Lung (tissue), 12 donors: Measurements from ENCODE around the gene RFX4. TPM values are rescaled to one million over a fixed set of nuclear protein-coding genes. Genes with fewer than 3 reads are reported as not detected.
"Not testable (repeated sequence)": the region's sequence is repeated elsewhere in the genome, so short reads cannot be mapped to it uniquely, and the experiment has no call there.

Experiments
- ATAC-seq: fragments of 200-7000 bp; cut with Tn5 transposase; one replicate; pipeline ENCODE4 v1.9.1; 2020; ENCODE audit warnings: moderate number of reproducible peaks; ENCODE audit not compliant: insufficient read depth, low FRiP score
- DNase-seq, 3 donors: peaks; one replicate each; pipeline ENCODE4 v3.0.0-alpha.2; 2013 to 2017
- H3K27ac ChIP-seq, 2 donors: one replicate each; pipeline ENCODE4 v1.5.1; 2013; ENCODE audit warnings: mild to moderate bottlenecking in 2 of 2, moderate library complexity in 2 of 2, control low read depth in 1 of 2, inconsistent platforms in 1 of 2, low read depth in 1 of 2, low read length in 1 of 2
- H3K27me3 ChIP-seq, 3 donors: one replicate each; pipeline ENCODE4 v1.5.1; 2013; ENCODE audit warnings: low read length in 2 of 3; ENCODE audit not compliant: control insufficient read depth in 3 of 3, insufficient read depth in 3 of 3
- H3K36me3 ChIP-seq, 4 donors: one replicate each; pipeline ENCODE4 v1.5.1; 2013; ENCODE audit warnings: low read length in 4 of 4, mild to moderate bottlenecking in 1 of 4, moderate library complexity in 1 of 4; ENCODE audit not compliant: control insufficient read depth in 4 of 4, insufficient read depth in 4 of 4
- H3K4me1 ChIP-seq, 5 donors: one replicate each; pipeline ENCODE4 v1.5.1; 2013; ENCODE audit warnings: low read length in 5 of 5, mild to moderate bottlenecking in 2 of 5, moderate library complexity in 1 of 5; ENCODE audit not compliant: control insufficient read depth in 5 of 5, insufficient read depth in 5 of 5
- H3K4me3 ChIP-seq: one replicate; pipeline ENCODE4 v1.5.1; 2013; ENCODE audit warnings: mild to moderate bottlenecking, control low read depth, moderate library complexity
- H3K9ac ChIP-seq, 2 donors: one replicate each; pipeline ENCODE4 v1.5.1; 2013; ENCODE audit warnings: low read length in 2 of 2, control low read depth in 1 of 2; ENCODE audit not compliant: insufficient read depth in 1 of 2
- H3K9me3 ChIP-seq, 4 donors: one replicate each; pipeline ENCODE4 v1.5.1; 2013; ENCODE audit warnings: low read length in 3 of 4, mild to moderate bottlenecking in 1 of 4, moderate library complexity in 1 of 4; ENCODE audit not compliant: control insufficient read depth in 4 of 4, insufficient read depth in 3 of 4
- WGBS, 2 donors: extraction: QIAGEN DNeasy Blood & Tissue Kit; methylation state at CpG; one replicate each; pipeline ENCODE4 v1.1.7; 2013; 5-methylcytosine and 5-hydroxymethylcytosine counted together
- polyA plus RNA-seq, 2 donors: library from polyadenylated mRNA; stranded (reverse); fragments of 200-250 nt; gene quantifications; one replicate each; pipeline ENCODE4 v1.2.1, GENCODE V29; 2013
- total RNA-seq, 2 donors: library from RNA; depleted of rRNA in 1 of 2; stranded (reverse); fragments of >200 nt in 1 of 2; gene quantifications; one replicate each; pipeline ENCODE4 v1.2.1, GENCODE V29; 2014 to 2021
- TF ChIP-seq, protein P1 (sequence below): IDR thresholded peaks from 2 replicates; pipeline ENCODE4 v1.5.1; 2012; ENCODE audit warnings: mild to moderate bottlenecking; ENCODE audit errors: control extremely low read depth, extremely low read depth
- donor health status: control.
- donor health status: control.
- donor health status: Bipolar disorder and iron deficiency.
- donor health status: healthy.
- donor health status: DM: yes; HTN: yes; CAD: no.

The RFX4 gene
- total and polyA plus RNA-seq, 4 donors = not detected

DNA sequence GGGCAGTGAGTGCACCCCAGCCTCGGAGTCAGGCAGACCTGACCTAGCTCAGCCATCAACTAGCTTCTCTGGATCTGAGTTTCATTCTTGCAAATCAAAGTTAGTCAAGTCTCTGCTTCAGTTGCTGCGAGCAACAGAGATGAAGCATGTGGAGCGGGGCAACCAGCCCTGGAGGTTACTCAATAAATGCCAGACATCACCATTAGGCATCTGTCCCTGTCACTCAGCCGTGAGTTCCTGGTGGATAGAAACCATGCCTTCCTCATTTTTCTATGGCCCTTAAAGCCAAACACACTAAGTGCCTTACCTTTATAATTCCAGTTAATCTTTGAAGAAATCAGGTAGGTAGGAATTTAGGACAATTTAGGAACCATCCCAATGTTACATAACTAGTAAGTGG lies 19.3 kb downstream of the RFX4 start:
- 85 to 86% methylated on average over 4 of the region's 4 CpGs for WGBS, 2 donors
- no peak overlapping the region for H3K4me3 ChIP-seq
- H3K27me3 ChIP-seq = peaks cover 0 to 10% (median 9%) of the 10 kb centered on the region in 3 donors
- no peaks in the 10 kb centered on the region for H3K36me3 ChIP-seq
- TF ChIP-seq, protein P1, sequence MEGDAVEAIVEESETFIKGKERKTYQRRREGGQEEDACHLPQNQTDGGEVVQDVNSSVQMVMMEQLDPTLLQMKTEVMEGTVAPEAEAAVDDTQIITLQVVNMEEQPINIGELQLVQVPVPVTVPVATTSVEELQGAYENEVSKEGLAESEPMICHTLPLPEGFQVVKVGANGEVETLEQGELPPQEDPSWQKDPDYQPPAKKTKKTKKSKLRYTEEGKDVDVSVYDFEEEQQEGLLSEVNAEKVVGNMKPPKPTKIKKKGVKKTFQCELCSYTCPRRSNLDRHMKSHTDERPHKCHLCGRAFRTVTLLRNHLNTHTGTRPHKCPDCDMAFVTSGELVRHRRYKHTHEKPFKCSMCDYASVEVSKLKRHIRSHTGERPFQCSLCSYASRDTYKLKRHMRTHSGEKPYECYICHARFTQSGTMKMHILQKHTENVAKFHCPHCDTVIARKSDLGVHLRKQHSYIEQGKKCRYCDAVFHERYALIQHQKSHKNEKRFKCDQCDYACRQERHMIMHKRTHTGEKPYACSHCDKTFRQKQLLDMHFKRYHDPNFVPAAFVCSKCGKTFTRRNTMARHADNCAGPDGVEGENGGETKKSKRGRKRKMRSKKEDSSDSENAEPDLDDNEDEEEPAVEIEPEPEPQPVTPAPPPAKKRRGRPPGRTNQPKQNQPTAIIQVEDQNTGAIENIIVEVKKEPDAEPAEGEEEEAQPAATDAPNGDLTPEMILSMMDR = no peak
- no peaks in the 10 kb centered on the region for H3K4me1 ChIP-seq
- DNase-seq = no peak
- H3K9me3 ChIP-seq = no peaks in the 10 kb centered on the region
- H3K9ac ChIP-seq = no peak overlapping the region
- no peak for ATAC-seq
- no peak overlapping the region for H3K27ac ChIP-seq

DNA sequence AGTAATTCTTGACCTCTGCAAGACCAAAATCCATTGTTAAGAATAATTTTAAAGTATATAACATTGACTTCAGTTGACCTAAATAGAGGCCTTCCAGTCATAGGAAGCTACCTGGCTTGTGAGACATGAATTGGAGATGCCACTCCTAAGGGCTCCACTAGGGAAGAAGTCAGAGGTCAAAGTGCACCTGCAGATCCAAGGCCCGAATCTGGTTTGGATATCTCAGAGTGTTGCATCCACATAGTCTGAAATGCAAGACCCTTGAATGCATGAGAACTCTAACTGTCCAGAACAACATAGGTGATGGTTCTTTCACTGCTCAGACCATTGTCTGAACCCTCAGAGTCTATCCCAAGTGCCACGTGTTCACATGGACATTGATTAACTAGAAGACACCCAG lies 22.4 kb downstream of the RFX4 start:
- ATAC-seq = no peak

DNA sequence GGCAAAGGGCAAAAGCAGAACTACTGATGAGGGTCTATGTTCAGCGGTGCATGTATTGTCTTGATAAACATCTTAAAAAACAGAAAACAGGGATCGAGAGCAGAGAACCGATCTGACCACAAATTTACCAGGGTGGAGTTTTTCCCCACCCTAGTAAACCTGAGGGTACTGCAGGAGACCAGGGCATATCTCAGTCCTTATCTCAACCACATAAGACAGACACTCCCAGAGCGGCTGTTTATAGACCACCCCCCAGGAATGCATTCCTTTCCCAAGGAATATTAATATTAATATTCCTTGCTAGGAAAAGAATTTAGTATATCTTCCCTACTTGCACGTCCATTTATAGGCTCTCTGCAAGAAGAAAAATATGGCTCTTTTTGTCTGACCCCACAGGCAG lies 37.8 kb downstream of the RFX4 start:
- H3K9ac ChIP-seq, H3K27me3 ChIP-seq, H3K36me3 ChIP-seq, ATAC-seq, DNase-seq, H3K9me3 ChIP-seq, H3K27ac ChIP-seq, H3K4me1 ChIP-seq, H3K4me3 ChIP-seq: not testable (repeated sequence)
- WGBS, 2 donors = 90 to 96% methylated on average over 5 of the region's 5 CpGs

More for the DNA sequence above, 22.4 kb downstream of the RFX4 start:
- no peak overlapping the region for H3K27ac ChIP-seq
- WGBS, 2 donors = 64 to 89% methylated on average over 2 of the region's 2 CpGs
- no peaks in the 10 kb centered on the region for H3K4me1 ChIP-seq
- H3K27me3 ChIP-seq = peaks cover 0 to 5% (median 0%) of the 10 kb centered on the region in 3 donors
- TF ChIP-seq, protein P1 = no peak
- no peaks in the 10 kb centered on the region for H3K9me3 ChIP-seq
- H3K4me3 ChIP-seq = no peak overlapping the region
- H3K36me3 ChIP-seq = no peaks in the 10 kb centered on the region
- no peak overlapping the region for H3K9ac ChIP-seq
- DNase-seq = no peak

DNA sequence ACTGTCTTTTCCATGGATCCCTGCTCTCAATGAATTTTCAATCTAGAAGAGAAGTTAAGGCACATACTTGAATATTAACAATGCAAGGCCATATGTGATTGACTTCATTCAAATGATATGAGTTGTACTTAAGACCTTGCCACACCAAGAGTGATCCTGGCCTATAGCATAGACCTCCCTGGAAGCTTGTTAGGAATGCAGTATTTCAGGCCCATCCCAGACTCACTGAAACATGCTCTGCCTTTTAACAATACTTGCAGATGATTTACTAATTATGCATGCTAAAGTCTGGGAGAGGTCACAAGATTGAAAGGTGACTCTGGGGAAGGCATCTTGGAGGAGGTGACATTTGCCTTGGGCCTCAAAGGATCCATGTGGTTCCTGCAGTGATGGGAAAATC lies 43.2 kb downstream of the RFX4 start:
- peaks cover 0 to 3% (median 0%) of the 10 kb centered on the region in 4 donors for H3K9me3 ChIP-seq
- no peak overlapping the region for H3K4me3 ChIP-seq
- TF ChIP-seq, protein P1 = no peak
- H3K9ac ChIP-seq = no peak overlapping the region
- DNase-seq = no peak
- no peaks in the 10 kb centered on the region for H3K27me3 ChIP-seq
- ATAC-seq = no peak
- no peaks in the 10 kb centered on the region for H3K36me3 ChIP-seq
- H3K4me1 ChIP-seq = peaks cover 0 to 2% (median 0%) of the 10 kb centered on the region in 5 donors
- no peak overlapping the region for H3K27ac ChIP-seq
